Heart left ventricle (tissue), 16 donors: ENCODE results near the gene CAMK2B. TPM values are rescaled to one million over a fixed set of nuclear protein-coding genes. Genes with fewer than 3 reads are reported as not detected.
A peak's percentile ranks its signal among the peaks of the same experiment; 100 is the strongest.

Source experiments
- ATAC-seq, 4 donors: fragments of 200-7000 bp; cut with Tn5 transposase; one replicate each; pipeline ENCODE4 v1.9.1; 2020 to 2022; ENCODE audit warnings: moderate library complexity in 4 of 4, mild to moderate bottlenecking in 3 of 4, moderate number of reproducible peaks in 1 of 4
- DNase-seq, 5 donors: peaks; one replicate each; pipeline ENCODE4 v3.0.0-alpha.2; 2020
- H3K27ac ChIP-seq, 12 donors: fragments of 200-600 bp; sonication (generic) in 4 of 12; one replicate each; pipeline versions ENCODE4 v1.5.0 to v1.8.0; 2016 to 2022; ENCODE audit warnings: mild to moderate bottlenecking in 2 of 12
- H3K27me3 ChIP-seq, 9 donors: fragments of 200-600 bp; sonication (generic) in 2 of 9; one replicate each; pipeline versions ENCODE4 v1.5.1 to v1.8.0; 2016 to 2022; ENCODE audit warnings: mild to moderate bottlenecking in 3 of 9
- H3K36me3 ChIP-seq, 9 donors: fragments of 200-600 bp; sonication (generic) in 2 of 9; one replicate each; pipeline versions ENCODE4 v1.5.0 to v1.8.0; 2018 to 2022; ENCODE audit warnings: mild to moderate bottlenecking in 2 of 9
- H3K4me1 ChIP-seq, 12 donors: fragments of 200-600 bp; sonication (generic) in 4 of 12; one replicate each; pipeline versions ENCODE4 v1.5.0 to v1.8.0; 2016 to 2022; ENCODE audit warnings: mild to moderate bottlenecking in 3 of 12
- H3K4me3 ChIP-seq, 12 donors: fragments of 200-600 bp; sonication (generic) in 4 of 12; one replicate each; pipeline versions ENCODE4 v1.5.0 to v1.8.0; 2017 to 2022; ENCODE audit warnings: mild to moderate bottlenecking in 9 of 12, moderate library complexity in 4 of 12
- H3K9me3 ChIP-seq, 12 donors: fragments of 200-600 bp; sonication (generic) in 4 of 12; one replicate each; pipeline versions ENCODE4 v1.5.0 to v1.8.0; 2016 to 2022; ENCODE audit warnings: mild to moderate bottlenecking in 1 of 12
- POLR2A ChIP-seq, 2 donors: fragments of 450-650 bp; IDR thresholded peaks; one replicate each; pipeline ENCODE4 v1.6.1; 2017; ENCODE audit warnings: antibody characterized with exemption in 2 of 2, mild to moderate bottlenecking in 2 of 2, moderate library complexity in 2 of 2
- WGBS, 4 donors: extraction: QIAGEN DNeasy Blood & Tissue Kit in 2 of 4; methylation state at CpG; one replicate each; pipeline versions ENCODE4 v1.1.5 to v1.1.7; 2013 to 2018; 5-methylcytosine and 5-hydroxymethylcytosine counted together
- intact Hi-C, 10 donors: fragments of 100-400 bp; cut with DNase I; formaldehyde crosslinking; loops; one replicate each; pipeline versions ENCODE4 v1.11.1 to v1.14.2; 2022
- polyA plus RNA-seq, 2 donors: library from polyadenylated mRNA; stranded (reverse); fragments of 200-250 nt; gene quantifications; one replicate each; pipeline ENCODE4 v1.2.3, GENCODE V29; 2013
- total RNA-seq, 9 donors: library from RNA; depleted of rRNA in 2 of 9; stranded (reverse); fragments of >200 nt in 2 of 9; fragmentation: NEBNext Ultra II Directional in 3 of 9; extraction: Animal tissue kit (Norgen Biotek cat#: 25700) in 3 of 9; gene quantifications; one replicate each; pipeline versions ENCODE4 v1.1.0 to v1.2.4, GENCODE V29; 2016 to 2023
- TF ChIP-seq, protein P1 (sequence below), 12 donors: fragments of 200-600 bp; sonication (generic) in 4 of 12; IDR thresholded peaks; one replicate each; pipeline versions ENCODE4 v1.5.0 to v1.8.0; 2018 to 2022; ENCODE audit warnings: antibody characterized with exemption in 12 of 12, mild to moderate bottlenecking in 5 of 12
- donor health status: ischemic (EF 13 %, LVEDD 7.1; RV severe dilation, severe dysfunction).
- donor health status: healthy with polysubstance abuse.
- donor health status: DM: no; HTN: yes; CAD: no.
- donor health status: DM: no; HTN: no; CAD: no.
- donor health status: ischemic (EF 25% LVEDD 6.9; RV normal size, moderate dysfunction).
- donor health status: ischemic (EF 25% LVEDD 5.7; RV mildly dilated, moderate dysfunction).
- donor health status: healthy.
- donor health status: DM: yes; HTN: yes; CAD: no.
- donor health status: ischemic (EF 35%, LVEDD 5.7; RV mildly dilated, moderate dysfunction).
- donor health status: nonischemic (EF 11% LVEDD 7.7; RV severe dilation, severe dysfunction).
- donor health status: DM: yes; HTN: yes; CAD: no.
- donor health status: PGD.
- donor health status: ischemic (EF 29% LVEDD 5.4; RV normal size, mild dysfunction).
- donor health status: nonischemic (EF 23%, LVEDD 6.1; RV moderate dilation, normal function).

Gene CAMK2B
- total and polyA plus RNA-seq, 11 donors: 35.7 to 141 (median 103) TPM

DNA sequence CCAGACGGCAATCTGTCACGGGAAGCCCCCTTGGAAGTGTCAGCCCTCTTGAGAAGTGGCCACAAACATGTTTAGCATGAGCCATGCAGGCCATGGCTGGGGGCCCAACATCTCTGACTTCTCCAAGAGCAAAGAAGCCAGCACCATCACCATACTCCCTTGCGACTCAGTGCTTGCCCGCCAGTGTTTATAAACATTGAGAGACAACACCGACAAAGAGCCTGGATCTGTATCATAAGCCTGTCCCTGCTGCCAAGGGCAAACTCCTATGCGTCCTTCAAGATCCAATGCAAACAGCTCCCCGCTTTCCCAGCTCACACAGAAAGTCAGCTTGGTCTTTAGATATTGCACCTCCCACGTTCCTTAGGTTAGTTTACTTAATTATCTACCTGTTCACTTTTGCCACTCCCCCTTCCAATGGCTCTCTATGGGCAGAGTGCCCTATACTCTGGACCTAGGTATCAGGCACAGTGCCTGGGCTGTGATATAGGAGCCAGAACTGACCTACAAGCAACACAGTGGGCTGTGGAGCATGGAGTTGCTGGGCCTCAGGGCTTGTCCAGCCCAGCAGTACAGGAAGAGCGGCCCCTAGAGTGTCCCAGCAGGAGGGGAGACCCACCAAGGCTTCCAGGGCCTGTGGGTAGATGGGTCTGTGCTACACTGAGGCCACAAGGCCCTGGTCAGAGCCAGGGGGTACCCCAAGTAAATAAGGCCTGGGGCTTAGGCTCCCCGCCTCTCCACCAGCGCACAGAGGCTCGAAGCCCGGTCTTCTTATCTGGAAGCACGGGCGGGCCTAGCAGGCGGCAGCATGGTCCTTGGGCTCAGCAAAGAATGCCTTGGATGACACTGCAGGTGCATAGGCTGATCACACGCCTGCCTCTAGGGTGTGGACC, 37.7 kb downstream of the CAMK2B start:
- peak overlapping the region in 4 of 12 donors; percentile 9 to 91 (median 52) for H3K27ac ChIP-seq
- no peaks in the 10 kb centered on the region for H3K27me3 ChIP-seq
- ATAC-seq (no peak), DNase-seq (peak in 3 of 5 donors; percentile 4 to 18 (median 9))
- TF ChIP-seq, protein P1, sequence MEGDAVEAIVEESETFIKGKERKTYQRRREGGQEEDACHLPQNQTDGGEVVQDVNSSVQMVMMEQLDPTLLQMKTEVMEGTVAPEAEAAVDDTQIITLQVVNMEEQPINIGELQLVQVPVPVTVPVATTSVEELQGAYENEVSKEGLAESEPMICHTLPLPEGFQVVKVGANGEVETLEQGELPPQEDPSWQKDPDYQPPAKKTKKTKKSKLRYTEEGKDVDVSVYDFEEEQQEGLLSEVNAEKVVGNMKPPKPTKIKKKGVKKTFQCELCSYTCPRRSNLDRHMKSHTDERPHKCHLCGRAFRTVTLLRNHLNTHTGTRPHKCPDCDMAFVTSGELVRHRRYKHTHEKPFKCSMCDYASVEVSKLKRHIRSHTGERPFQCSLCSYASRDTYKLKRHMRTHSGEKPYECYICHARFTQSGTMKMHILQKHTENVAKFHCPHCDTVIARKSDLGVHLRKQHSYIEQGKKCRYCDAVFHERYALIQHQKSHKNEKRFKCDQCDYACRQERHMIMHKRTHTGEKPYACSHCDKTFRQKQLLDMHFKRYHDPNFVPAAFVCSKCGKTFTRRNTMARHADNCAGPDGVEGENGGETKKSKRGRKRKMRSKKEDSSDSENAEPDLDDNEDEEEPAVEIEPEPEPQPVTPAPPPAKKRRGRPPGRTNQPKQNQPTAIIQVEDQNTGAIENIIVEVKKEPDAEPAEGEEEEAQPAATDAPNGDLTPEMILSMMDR (IDR thresholded peaks at IDR 0.05): no peak
- no peak for TF ChIP-seq POLR2A (IDR thresholded peaks at IDR 0.05)
- peaks cover 0 to 73% (median 48%) of the 10 kb centered on the region in 12 donors for H3K4me1 ChIP-seq
- WGBS, 4 donors: 79 to 83% (median 81%) methylated on average over 16 to 17 of the region's 17 CpGs
- no peaks in the 10 kb centered on the region for H3K9me3 ChIP-seq
- H3K4me3 ChIP-seq: no peak overlapping the region
- intact Hi-C loops: loop anchor here in 1 of 10 donors (5.0 kb wide), 1 partner anchor 45 kb away; no protein-coding TSS in a partner anchor
- no peaks in the 10 kb centered on the region for H3K36me3 ChIP-seq

DNA sequence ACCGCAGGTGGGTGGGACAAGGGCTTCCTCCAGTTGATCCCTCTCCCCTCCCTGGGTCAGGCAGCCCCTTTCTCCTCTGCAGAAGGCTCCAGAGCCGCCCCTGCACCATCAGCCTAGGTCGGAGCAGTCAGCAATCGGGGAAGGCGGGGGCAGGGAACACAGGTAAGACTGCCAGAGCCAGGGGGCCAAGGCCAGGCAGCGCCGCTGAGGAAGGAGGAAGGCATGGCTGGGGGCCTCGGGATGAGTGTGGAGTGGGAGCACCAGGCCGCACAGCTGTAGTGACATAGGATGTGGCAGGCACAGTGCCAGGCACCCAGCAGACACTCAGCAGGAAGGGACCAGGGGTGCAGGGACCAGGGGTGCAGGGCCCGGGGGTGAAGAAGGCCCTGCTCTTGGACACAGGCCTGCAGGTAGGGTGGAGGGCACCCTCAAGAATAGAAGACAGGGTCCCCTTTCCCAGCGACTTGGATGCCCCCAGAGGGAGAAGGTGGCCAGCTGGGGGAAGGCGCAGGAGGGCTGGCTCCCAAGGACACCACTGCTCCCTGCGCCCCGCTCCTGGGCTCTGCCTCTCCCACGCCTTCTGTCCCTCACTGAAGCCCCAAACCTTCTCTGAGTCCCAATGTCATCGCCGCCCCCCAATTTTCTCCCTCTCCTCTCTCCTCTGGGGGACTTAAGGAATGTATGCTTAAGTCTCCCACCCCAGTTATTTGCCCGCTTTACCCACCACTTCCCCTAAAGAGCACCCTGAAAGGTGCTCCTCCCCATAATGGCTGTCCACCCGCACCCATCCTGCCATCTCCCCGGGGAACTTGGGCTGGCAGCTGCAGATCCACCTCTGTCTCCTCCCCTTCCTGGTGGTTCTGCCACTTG, 38.5 kb downstream of the CAMK2B start:
- Histone ChIP-seq H3K9me3 (no peaks in the 10 kb centered on the region), H3K27me3 (no peaks in the 10 kb centered on the region), H3K4me3 (no peak overlapping the region), H3K36me3 (no peaks in the 10 kb centered on the region), H3K27ac (peak overlapping the region in 5 of 12 donors; percentile 5 to 91 (median 49)), H3K4me1 (peaks cover 0 to 71% (median 43%) of the 10 kb centered on the region in 12 donors)
- ATAC-seq (no peak), DNase-seq (peak in 4 of 5 donors; percentile 6 to 26 (median 15))
- WGBS, 4 donors: 86 to 91% (median 89%) methylated on average over 16 to 20 of the region's 20 CpGs
- TF ChIP-seq, protein P1 (IDR thresholded peaks at IDR 0.05): no peak
- no peak for TF ChIP-seq POLR2A (IDR thresholded peaks at IDR 0.05)
- intact Hi-C loops: loop anchor here in 1 of 10 donors (5.0 kb wide), 1 partner anchor 45 kb away; no protein-coding TSS in a partner anchor

DNA sequence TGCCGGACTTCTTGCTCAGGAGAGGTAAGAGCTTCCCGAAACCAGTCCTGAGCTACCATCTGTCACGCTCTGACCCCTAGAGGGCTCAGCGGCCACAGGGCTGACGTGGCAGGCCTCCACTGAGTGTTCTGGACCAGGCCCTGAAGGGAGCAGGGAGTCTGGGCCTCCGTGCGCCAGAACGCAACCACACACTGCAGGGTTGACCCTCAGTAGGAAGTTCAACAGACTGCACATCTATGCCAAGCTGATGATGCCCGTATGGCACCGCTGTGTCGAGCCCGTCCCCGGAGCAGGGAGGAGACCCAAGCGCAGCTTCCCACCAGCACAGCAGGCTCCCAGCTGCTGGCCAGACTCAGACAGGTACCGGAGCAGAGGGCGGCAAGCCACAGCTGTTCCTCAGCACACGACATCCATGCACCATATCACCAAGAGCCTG, 39.2 kb downstream of the CAMK2B start:
- Histone ChIP-seq H3K4me3 (no peak overlapping the region), H3K4me1 (peaks cover 0 to 71% (median 38%) of the 10 kb centered on the region in 12 donors), H3K27me3 (no peaks in the 10 kb centered on the region), H3K9me3 (no peaks in the 10 kb centered on the region), H3K36me3 (no peaks in the 10 kb centered on the region), H3K27ac (peak overlapping the region in 5 of 12 donors; percentile 29 to 91 (median 49))
- ATAC-seq (peak in 3 of 4 donors; percentile 20 to 39 (median 36)), DNase-seq (peak; percentile 18 to 70 (median 35))
- 60 to 91% (median 80%) methylated on average over 5 to 17 of the region's 17 CpGs for WGBS, 4 donors
- intact Hi-C loops: loop anchor here in 1 of 10 donors (5.0 kb wide), 1 partner anchor 44 kb away; no protein-coding TSS in a partner anchor
- TF ChIP-seq, protein P1 (IDR thresholded peaks at IDR 0.05): peak in 3 of 12 donors; percentile 13 to 26 (median 24)
- no peak for TF ChIP-seq POLR2A (IDR thresholded peaks at IDR 0.05)
